ENCODE results near the gene LSM12. TPM values are rescaled to one million over a fixed set of nuclear protein-coding genes. Genes with fewer than 3 reads are reported as not detected.
"Not testable (repeated sequence)": the region's sequence is repeated elsewhere in the genome, so short reads cannot be mapped to it uniquely, and the experiment has no call there.

Gene LSM12
- total RNA-seq, 4 donors from 2014 or later, result 37.8 to 59.2 (median 46.0) TPM

- Histone ChIP-seq H3K4me1 (peaks cover 17 to 24% (median 19%) of the 10 kb centered on the region in 4 donors), H3K27ac (replicated peaks in 1 of 4) (no peak overlapping the region), H3K9me3 (no peaks in the 10 kb centered on the region), H3K27me3 (peaks cover 6 to 33% (median 27%) of the 10 kb centered on the region in 4 donors), H3K4me3 (no peak overlapping the region), H3K36me3 (no peaks in the 10 kb centered on the region)
- DNase-seq (ENCODE audit: extremely low spot score), result no peak
- 83% methylated on average over 5 of the region's 6 CpGs for WGBS
- no peak for TF ChIP-seq POLR2A (IDR thresholded peaks at IDR 0.05; ENCODE audit: low read depth)
- intact Hi-C loops (cut with DNase I), result no loop called here
These were observed 65.5 kb downstream of the LSM12 start for GRCh38 chr17:44000871-44001460.

GRCh38 chr17:44000141-44000860, 66.2 kb downstream of the LSM12 start:
- intact Hi-C loops (cut with DNase I), result no loop called here
- H3K27ac ChIP-seq (replicated peaks in 1 of 4), result no peak overlapping the region
- H3K4me3 ChIP-seq, result no peak overlapping the region
- peaks cover 10 to 17% (median 13%) of the 10 kb centered on the region in 4 donors for H3K4me1 ChIP-seq
- peaks cover 6 to 26% (median 24%) of the 10 kb centered on the region in 4 donors for H3K27me3 ChIP-seq
- no peak for DNase-seq (ENCODE audit: extremely low spot score)
- WGBS, result 93% methylated on average over 12 of the region's 12 CpGs
- no peaks in the 10 kb centered on the region for H3K9me3 ChIP-seq
- no peaks in the 10 kb centered on the region for H3K36me3 ChIP-seq
- TF ChIP-seq POLR2AphosphoS5 (IDR thresholded peaks at IDR 0.05) (no peak), CTCF (IDR thresholded peaks at IDR 0.05) (no peak), EP300 (IDR thresholded peaks at IDR 0.05) (no peak), POLR2A (IDR thresholded peaks at IDR 0.05; ENCODE audit: low read depth) (no peak)

- Histone ChIP-seq H3K27me3 (peaks cover 0 to 23% (median 13%) of the 10 kb centered on the region in 4 donors), H3K4me1 (peaks cover 9 to 15% (median 12%) of the 10 kb centered on the region in 4 donors), H3K9me3 (no peaks in the 10 kb centered on the region), H3K36me3 (no peaks in the 10 kb centered on the region), H3K27ac (replicated peaks in 1 of 4) (no peak overlapping the region), H3K4me3 (no peak overlapping the region)
- intact Hi-C loops (cut with DNase I), result loop anchor here (10.0 kb wide), 1 partner anchor 124 kb away; no protein-coding TSS in a partner anchor
- TF ChIP-seq POLR2AphosphoS5 (IDR thresholded peaks at IDR 0.05) (no peak), EP300 (IDR thresholded peaks at IDR 0.05) (no peak), CTCF (IDR thresholded peaks at IDR 0.05) (no peak), POLR2A (IDR thresholded peaks at IDR 0.05; ENCODE audit: low read depth) (no peak)
- 90% methylated on average over 4 of the region's 4 CpGs for WGBS
- DNase-seq (ENCODE audit: extremely low spot score), result no peak
These were observed 67.4 kb downstream of the LSM12 start for GRCh38 chr17:43999024-43999423.

GRCh38 chr17:43998552-43998951, 67.9 kb downstream of the LSM12 start:
- peaks cover 0 to 23% (median 9%) of the 10 kb centered on the region in 4 donors for H3K27me3 ChIP-seq
- no peak for DNase-seq (ENCODE audit: extremely low spot score)
- WGBS, result 84% methylated on average over 3 of the region's 3 CpGs
- no peak overlapping the region for H3K27ac ChIP-seq (replicated peaks in 1 of 4)
- H3K36me3 ChIP-seq, result no peaks in the 10 kb centered on the region
- intact Hi-C loops (cut with DNase I), result loop anchor here (10.0 kb wide), 1 partner anchor 124 kb away; no protein-coding TSS in a partner anchor
- H3K4me1 ChIP-seq, result peaks cover 9 to 15% (median 12%) of the 10 kb centered on the region in 4 donors
- no peaks in the 10 kb centered on the region for H3K9me3 ChIP-seq
- no peak overlapping the region for H3K4me3 ChIP-seq
- TF ChIP-seq POLR2A (IDR thresholded peaks at IDR 0.05; ENCODE audit: low read depth) (no peak), CTCF (IDR thresholded peaks at IDR 0.05) (no peak), EP300 (IDR thresholded peaks at IDR 0.05) (no peak), POLR2AphosphoS5 (IDR thresholded peaks at IDR 0.05) (no peak)

GRCh38 chr17:43997180-43997579, 69.3 kb downstream of the LSM12 start:
- H3K9me3 ChIP-seq; H3K27ac ChIP-seq (replicated peaks in 1 of 4); DNase-seq (ENCODE audit: extremely low spot score); H3K4me3 ChIP-seq; H3K36me3 ChIP-seq: not testable (repeated sequence)
- intact Hi-C loops (cut with DNase I), result loop anchor here (10.0 kb wide), 1 partner anchor 122 kb away; no protein-coding TSS in a partner anchor
- Histone ChIP-seq H3K27me3 (peaks cover 0 to 23% (median 10%) of the 10 kb centered on the region in 4 donors), H3K4me1 (peaks cover 9 to 12% (median 11%) of the 10 kb centered on the region in 4 donors)
- 96% methylated on average over 5 of the region's 5 CpGs for WGBS
